HG02571 (cell line): ENCODE results near the gene TMEM145.

ENCODE experiments used
- ATAC-seq: cut with Tn5 transposase; IDR thresholded peaks from one replicate; pipeline ENCODE4 v1.9.1; 2021; ENCODE audit warnings: mild to moderate bottlenecking, moderate library complexity; ENCODE audit not compliant: unreplicated experiment

TMEM145 gene

DNA sequence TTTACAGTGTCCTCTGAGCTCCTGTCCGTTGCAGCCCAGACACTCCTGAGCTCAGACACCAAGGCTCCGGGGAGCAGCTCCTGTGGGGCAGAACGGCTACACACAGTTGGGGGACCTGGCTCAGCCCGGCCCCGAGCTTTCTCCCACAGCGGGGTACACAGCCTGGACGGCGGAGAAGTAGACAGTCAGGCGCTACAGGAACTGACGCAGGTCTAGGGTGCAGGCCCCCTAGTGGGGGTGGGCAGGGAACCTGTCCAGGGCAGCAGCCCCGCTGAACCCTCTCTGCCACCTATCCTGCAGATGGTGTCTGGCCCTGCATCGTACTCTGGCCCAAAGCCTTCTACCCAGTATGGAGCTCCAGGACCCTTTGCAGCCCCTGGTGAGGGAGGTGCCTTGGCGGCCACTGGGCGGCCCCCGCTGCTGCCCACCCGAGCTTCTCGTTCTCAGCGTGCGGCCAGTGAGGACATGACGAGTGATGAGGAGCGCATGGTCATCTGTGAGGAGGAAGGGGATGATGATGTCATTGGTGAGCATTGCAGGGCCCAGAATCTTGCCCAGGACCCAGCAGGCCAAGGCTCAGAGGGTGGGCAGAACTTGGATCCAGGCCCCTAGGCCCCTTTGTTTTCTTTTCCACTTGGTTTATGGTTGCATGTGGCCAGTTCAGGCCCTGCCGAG lies 24.1 kb upstream of the TMEM145 start:
- no peak for ATAC-seq

- no peak for ATAC-seq
Measured at GRCh38 chr19:42289556-42290041, 23.5 kb upstream of the TMEM145 start.

DNA sequence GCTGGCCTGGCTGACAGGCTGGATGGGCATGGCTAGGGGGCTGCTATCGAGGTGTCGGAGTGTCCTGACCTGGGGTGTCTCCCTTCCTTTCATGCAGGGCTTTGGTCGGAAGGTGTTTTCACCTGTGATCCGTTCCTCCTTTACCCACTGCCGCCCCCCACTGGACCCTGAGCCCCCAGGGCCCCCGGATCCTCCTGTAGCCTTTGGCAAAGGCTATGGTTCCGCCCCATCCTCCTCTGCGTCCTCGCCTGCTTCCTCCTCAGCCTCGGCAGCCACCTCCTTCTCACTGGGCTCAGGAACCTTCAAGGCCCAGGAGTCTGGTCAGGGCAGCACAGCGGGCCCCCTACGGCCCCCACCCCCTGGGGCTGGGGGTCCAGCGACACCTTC lies 23.0 kb upstream of the TMEM145 start:
- no peak for ATAC-seq

DNA sequence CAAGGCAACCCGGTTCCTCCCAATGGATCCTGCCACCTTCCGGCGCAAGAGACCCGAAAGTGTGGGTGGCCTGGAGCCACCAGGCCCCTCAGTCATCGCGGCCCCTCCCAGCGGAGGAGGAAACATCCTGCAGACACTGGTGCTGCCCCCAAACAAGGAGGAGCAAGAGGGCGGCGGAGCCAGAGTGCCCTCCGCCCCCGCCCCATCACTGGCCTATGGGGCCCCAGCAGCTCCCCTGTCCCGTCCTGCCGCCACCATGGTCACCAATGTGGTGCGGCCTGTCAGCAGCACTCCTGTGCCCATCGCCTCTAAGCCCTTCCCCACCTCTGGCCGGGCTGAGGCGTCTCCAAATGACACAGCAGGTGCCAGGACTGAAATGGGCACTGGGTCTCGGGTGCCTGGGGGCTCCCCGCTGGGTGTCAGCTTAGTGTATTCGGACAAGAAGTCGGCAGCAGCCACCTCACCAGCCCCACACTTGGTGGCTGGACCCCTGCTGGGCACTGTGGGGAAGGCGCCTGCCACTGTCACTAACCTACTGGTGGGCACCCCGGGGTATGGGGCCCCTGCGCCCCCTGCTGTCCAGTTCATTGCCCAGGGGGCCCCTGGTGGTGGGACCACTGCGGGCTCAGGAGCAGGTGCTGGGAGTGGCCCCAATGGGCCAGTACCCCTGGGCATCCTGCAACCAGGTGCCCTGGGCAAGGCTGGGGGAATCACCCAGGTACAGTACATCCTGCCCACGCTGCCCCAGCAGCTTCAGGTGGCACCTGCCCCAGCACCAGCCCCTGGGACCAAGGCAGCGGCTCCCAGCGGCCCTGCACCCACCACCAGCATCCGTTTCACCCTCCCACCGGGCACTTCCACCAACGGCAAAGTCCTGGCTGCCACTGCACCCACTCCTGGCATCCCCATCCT lies 22.3 kb upstream of the TMEM145 start:
- no peak for ATAC-seq

- ATAC-seq, result no peak
Measured at GRCh38 chr19:42291435-42291810, 21.7 kb upstream of the TMEM145 start.

GRCh38 chr19:42292042-42292960 lies 20.8 kb upstream of the TMEM145 start:
- ATAC-seq, result no peak

GRCh38 chr19:42292963-42293362 lies 20.1 kb upstream of the TMEM145 start:
- no peak for ATAC-seq

DNA sequence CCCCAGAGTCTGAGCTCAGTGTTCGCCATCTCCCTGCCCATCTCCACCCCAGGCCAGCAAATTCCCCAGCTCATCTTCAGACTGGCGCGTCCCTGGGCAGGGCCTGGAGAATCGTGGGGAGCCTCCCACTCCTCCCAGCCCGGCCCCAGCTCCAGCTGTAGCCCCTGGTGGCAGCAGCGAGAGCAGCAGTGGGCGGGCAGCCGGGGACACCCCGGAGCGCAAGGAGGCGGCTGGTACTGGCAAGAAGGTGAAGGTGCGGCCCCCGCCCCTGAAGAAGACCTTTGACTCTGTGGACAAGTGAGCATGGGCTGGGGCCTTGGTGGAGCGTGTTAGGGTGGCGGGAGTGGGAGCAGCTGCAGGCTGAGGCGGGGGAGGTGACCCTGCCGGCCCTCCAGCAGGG lies 19.6 kb upstream of the TMEM145 start:
- ATAC-seq, result no peak

DNA sequence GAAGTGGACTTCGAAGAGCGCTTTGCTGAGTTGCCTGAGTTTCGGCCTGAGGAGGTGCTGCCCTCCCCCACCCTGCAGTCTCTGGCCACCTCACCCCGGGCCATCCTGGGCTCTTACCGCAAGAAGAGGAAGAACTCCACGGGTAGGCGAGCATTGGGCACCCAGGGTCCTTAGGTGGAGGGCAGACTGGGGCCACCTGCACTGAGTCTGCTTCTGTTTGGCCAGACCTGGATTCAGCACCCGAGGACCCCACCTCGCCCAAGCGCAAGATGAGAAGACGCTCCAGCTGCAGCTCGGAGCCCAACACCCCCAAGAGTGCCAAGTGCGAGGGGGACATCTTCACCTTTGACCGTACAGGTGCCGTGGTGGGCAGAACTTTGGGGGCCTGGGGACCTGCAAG lies 19.2 kb upstream of the TMEM145 start:
- ATAC-seq, result no peak

DNA sequence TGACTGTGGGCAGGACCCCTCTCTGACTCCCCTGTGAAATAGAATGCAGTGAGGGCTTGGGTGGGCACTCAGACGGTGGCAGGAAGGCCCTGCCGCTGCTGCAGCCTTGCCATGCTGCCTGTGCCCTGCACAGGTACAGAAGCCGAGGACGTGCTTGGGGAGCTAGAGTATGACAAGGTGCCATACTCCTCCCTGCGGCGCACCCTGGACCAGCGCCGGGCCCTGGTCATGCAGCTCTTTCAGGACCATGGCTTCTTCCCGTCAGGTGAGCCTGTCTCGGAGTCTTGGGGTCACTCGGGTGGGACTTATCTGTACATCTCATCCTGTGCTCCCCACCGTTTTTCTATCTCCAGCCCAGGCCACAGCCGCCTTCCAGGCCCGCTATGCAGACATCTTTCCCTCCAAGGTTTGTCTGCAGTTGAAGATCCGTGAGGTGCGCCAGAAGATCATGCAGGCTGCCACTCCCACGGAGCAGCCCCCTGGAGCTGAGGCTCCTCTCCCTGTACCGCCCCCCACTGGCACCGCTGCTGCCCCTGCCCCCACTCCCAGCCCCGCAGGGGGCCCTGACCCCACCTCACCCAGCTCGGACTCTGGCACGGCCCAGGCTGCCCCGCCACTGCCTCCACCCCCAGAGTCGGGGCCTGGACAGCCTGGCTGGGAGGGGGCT lies 18.5 kb upstream of the TMEM145 start:
- ATAC-seq, result no peak

GRCh38 chr19:42295342-42295741 lies 17.8 kb upstream of the TMEM145 start:
- no peak for ATAC-seq

GRCh38 chr19:42295831-42296525 lies 17.1 kb upstream of the TMEM145 start:
- no peak for ATAC-seq

DNA sequence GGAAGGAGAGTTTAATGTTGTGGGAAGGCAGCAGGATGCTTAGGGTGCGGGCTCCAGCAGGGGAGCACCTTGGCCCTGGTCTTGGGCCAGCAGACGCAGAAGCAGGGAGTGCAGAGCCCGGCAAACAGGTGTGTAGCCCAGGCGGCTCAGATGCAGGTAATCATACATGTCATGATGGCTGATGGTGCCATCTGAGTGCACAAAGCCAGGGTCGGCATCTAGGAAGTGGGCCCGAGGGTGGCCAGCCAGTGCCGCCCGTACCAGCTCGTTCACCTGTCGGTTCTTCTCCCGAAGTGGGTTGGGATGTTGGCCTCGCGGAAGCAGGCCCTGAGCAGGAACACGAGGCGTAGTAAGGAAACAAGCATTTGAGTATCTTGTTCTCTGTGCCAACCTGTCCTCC lies 16.1 kb upstream of the TMEM145 start:
- no peak for ATAC-seq

DNA sequence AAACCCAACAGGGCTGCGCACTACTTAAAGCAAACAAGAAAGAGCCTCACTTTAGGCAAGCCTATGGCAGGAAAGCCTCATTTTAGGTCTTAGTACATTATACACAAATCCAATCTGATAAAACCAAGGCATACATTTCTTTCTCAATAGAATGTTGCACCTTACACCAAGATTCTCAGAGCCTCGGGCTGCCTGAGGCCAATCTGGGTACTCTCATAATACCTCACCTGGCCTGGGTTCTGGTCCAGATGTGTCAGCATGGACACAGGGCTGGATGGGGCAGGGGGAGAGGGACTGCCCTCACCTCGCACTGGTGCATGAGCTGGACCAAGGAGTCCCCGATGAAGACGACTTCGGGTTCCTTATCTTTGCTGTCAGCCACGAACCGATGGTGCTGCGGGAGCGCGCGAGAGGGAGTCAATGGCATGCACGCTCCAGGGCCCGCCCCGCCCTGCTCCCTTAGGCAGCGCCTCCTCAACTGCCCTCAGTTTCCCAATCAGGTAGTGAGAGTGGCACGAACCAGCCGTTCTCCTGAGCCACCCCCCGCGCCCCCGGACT lies 11.4 kb upstream of the TMEM145 start, which contains the start of gene PRR19:
Gene PRR19, plus strand, starts transcription at position 487 of the 558 bp plus-strand sequence. CDS start 7,453 bp downstream, outside the sequence.
- ATAC-seq, result no peak

DNA sequence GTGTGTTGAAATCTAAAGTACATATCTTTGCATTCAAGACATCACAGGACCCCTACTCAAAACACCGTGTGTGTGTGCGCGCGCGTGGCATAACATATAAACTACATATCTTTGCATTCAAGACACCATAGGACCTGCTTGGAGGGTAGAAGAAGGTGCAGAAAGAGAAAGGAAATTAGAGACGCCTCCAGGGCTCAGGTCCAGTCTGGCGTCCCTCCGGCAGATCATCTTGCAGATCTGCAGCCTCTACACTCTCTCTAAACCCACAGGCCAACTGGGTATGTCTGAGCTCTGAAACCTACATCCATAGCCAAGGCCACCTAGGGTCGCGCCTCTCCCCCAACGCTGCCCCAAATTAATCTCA lies 10.0 kb upstream of the TMEM145 start:
- ATAC-seq, result no peak

DNA sequence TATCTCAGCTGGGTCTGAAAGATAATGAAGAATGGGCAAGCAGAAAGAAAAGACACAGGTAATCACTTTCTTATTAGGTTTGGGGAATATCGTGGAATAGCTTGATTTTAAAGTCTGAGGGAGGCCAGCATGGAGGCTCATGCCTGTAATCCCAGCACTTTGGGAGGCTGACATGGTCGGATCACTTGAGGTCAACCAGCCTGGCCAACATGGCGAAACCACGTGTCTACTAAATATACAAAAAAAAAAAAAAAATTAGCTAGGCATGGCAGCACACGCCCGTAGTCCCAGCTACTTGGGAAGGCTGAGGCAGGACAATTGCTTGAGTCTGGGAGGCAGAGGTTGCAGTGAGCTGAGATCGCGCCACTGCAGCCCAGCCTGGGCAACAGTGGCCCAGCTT lies 9.2 kb upstream of the TMEM145 start:
- ATAC-seq, result no peak

DNA sequence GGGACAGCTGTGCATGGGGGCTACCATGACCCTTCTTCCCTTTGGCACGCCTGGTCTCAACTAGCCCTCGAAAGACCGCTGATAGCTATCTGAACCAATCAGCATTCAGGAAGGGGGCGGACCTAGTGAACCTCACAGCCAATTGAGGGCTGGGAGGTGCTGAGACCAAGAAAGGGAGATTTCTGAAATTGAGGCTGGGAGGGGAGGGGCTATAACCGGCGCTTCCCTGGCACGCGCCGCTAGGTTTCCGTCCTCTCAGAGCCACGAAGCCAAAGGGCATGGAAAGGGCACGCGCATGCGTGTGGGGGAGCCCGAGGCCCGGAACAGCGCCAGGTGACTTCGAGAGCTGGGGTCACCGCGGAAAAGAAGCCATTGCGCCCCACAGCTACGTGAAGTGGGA lies 6.5 kb upstream of the TMEM145 start:
- ATAC-seq, result no peak

DNA sequence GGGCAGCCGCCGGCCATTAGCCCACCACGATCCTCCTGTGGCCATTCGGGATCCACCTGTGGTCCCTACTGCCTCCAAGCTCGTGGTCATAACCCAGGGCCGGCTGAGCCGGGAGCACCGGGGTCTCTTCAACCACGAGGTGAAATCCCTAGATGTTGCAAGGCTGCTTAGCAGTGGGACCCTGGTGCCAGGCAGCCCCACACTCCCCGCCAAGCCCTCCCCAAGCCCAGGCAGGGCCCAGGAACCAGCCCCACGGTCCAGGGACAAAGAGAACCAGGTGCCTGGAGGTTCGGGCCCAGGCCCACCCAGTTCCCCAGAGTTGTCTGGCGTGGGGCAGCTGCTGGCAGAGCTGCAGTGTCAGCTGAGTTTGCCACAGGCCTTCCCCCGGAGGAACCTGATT lies 3.4 kb upstream of the TMEM145 start:
- no peak for ATAC-seq

DNA sequence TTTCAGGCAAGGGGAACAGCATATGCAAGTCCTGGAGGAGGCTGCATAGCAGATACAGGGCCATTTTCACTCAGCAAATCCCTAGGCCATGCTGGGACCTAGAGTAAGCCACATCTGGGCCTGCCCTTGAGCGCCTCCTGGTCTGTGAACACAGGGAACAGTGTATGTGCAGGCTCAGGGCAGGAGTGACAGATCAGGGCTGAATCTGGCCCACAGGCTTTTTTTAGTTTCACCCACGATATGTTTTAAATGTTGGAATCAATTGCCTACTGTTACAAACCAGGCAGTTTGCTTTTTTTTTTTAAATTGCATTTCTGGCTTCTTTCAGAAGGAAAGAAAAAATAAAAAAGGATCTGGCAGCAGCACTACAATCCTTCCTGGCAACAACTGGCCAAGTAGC lies 1.5 kb upstream of the TMEM145 start:
- ATAC-seq, result no peak

- ATAC-seq, result no peak
Measured at GRCh38 chr19:42312370-42312769, 739 bp upstream of the TMEM145 start.
